ENCODE data around the gene OGDH.

The OGDH gene

DNA sequence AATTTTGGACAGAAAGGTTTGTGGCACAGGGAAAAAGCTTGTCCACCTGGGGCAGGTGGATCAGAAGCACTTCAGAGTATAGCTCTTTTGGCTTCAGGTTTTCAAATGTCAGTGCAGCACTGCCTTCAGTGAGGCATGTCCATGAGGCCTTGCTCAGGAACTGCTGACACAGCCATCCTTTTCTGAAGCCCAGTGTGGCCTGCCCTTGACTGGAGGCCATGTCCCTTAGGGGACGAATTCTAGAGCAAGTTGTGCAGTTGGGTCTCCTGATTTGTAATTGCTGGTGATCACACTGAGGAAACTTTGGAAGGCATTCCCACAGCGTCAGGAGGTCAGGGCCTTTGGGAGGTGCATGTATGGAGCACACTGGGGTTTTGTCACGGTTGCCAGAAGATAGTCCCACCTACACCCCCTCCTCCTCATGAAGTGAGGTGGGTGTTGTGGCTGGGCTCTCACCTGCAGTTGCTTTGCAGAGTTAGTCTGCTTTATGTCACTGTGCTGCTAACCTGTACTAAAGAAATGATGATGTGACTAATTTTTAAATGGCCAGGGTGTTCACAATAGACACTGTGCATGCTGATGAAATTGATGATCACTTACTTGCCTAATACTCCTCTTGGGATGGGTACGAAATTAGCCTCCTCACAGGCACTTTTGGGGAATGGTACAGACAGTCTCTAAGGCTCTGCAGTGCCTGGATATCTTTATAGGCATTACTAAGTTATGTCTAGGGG is 41.7 kb downstream of the OGDH start:
- no peak overlapping the region for H3K4me3 ChIP-seq (ENCODE audit: low read depth, low read length)
- TF ChIP-seq, protein P1, sequence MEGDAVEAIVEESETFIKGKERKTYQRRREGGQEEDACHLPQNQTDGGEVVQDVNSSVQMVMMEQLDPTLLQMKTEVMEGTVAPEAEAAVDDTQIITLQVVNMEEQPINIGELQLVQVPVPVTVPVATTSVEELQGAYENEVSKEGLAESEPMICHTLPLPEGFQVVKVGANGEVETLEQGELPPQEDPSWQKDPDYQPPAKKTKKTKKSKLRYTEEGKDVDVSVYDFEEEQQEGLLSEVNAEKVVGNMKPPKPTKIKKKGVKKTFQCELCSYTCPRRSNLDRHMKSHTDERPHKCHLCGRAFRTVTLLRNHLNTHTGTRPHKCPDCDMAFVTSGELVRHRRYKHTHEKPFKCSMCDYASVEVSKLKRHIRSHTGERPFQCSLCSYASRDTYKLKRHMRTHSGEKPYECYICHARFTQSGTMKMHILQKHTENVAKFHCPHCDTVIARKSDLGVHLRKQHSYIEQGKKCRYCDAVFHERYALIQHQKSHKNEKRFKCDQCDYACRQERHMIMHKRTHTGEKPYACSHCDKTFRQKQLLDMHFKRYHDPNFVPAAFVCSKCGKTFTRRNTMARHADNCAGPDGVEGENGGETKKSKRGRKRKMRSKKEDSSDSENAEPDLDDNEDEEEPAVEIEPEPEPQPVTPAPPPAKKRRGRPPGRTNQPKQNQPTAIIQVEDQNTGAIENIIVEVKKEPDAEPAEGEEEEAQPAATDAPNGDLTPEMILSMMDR (IDR thresholded peaks at IDR 0.05; ENCODE audit: borderline replicate concordance, insufficient read depth, low read depth, low read length): no peak

DNA sequence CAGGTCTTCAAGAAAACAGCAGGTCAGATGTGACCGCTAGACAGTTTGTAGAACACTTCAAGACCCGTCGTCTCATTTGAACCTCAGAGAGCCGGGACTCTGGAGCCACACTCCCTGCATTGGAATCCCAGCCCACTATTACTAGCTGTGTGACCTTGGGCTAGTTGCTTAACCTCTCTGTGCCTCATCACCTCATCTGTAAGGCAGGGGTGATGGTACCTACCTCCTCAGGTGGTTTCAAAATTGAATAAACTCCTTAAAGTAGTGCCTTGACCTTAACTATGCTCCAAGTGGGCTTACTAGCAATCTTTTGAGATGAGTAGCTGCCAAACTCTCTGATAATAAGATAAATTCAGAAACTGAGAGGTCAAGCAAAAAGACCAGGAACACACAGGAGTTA is 43.8 kb downstream of the OGDH start:
- TF ChIP-seq, protein P1 (IDR thresholded peaks at IDR 0.05; ENCODE audit: borderline replicate concordance, insufficient read depth, low read depth, low read length): no peak
- H3K4me3 ChIP-seq (ENCODE audit: low read depth, low read length): no peak overlapping the region

DNA sequence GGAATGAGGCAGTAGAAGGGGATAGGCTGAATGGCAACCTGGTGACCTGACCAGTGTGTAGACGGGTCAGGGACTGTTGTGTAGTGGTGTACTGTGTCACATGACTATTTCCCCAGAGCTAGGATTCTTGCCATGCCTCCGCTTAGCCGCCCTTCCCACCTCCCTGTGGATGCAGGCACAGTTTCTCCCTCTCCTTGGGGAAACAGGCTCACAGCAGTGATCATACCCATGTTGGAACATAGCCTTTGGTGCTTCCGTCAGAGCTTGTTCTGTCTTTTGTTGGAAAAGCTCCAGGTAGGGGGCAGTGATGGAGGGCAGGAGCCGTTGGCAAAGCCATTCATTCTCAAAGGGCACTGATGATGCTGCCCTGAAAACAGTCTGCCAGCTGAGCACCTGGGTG is 44.3 kb downstream of the OGDH start:
- no peak overlapping the region for H3K4me3 ChIP-seq (ENCODE audit: low read depth, low read length)
- TF ChIP-seq, protein P1 (IDR thresholded peaks at IDR 0.05; ENCODE audit: borderline replicate concordance, insufficient read depth, low read depth, low read length): no peak

DNA sequence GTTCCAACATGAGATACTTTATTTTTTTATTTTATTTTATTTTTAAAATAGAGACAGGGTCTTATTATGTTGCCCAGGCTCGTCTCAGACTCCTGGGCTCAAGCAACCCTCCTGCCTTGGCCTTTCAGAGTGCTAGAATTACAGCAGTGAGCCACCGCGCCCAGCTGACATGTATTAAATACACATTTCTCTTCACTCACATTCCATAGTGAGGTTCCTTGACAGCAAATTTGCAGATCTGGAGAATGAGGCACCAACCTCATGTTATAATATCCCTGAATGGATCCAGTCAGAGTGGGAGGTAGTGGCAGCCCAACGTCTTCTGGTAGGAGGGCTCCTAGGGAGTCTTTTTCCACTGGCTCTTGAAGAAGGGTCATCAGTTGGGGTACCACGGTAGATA is 46.1 kb downstream of the OGDH start:
- H3K4me3 ChIP-seq (ENCODE audit: low read depth, low read length): no peak overlapping the region
- TF ChIP-seq, protein P1 (IDR thresholded peaks at IDR 0.05; ENCODE audit: borderline replicate concordance, insufficient read depth, low read depth, low read length): no peak

DNA sequence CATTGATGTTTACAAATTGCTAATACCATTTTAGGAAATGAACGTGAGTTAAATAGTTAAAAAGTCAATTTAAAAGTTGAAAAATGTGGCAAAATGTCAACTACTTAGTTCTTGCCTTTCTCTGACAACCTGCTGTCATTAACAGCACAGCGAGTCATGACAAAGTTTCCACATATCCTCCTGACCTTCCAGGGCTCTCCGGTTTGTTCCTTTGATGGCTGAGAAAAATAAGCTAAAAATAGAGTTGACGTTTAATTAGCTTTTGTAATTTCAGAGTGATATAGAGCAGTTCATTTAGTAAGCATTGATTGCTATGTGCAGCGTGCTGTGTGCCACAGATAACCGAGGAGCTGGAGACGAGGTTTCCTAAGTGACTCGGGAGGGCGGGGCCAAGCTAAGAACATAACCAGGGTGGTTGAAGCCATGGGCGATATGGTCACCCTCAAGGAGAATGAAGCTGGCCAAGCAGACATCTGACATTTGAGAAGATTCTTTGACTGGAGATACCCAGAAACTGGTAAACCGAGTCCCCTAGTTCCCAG is 47.9 kb downstream of the OGDH start:
- H3K4me3 ChIP-seq (ENCODE audit: low read depth, low read length): no peak overlapping the region
- TF ChIP-seq, protein P1 (IDR thresholded peaks at IDR 0.05; ENCODE audit: borderline replicate concordance, insufficient read depth, low read depth, low read length): no peak

DNA sequence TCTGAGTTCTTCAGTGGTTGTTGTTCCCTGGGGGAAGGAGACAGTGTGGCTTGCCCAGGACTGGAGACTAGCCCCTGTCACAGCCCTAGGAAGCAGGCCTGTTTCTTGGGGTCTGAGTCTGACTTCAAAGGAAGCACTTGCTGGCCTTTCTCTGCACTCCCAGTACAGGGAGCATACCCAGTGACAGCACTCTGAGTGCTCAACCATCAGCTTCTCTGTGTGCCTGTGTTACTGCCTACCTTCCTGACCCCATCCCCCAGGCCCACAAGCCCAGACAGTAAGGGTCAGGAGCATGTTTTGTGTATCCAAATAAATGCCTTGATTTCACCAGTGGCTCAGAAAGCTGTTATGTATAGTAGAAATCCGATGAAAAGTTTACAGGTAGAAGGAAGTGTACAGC is 48.9 kb downstream of the OGDH start:
- TF ChIP-seq, protein P1 (IDR thresholded peaks at IDR 0.05; ENCODE audit: borderline replicate concordance, insufficient read depth, low read depth, low read length): no peak
- no peak overlapping the region for H3K4me3 ChIP-seq (ENCODE audit: low read depth, low read length)

DNA sequence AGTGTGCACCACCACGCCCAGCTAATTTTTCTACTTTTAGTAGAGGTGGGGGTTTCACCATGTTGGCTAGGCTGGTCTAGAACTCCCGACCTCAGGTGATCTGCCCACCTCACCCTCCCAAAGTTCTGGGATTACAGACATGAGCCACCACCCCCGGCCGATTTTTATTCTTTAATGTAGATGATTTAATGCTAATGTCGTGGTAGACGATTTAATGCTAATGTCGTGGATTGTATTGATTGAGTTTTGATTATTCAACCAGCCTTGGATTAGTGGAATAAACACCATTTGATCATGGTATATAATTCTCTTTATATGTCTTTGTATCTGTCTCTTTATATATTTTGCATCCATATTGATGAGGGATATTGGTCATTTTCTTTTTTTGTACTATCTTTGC is 52.6 kb downstream of the OGDH start:
- H3K4me3 ChIP-seq (ENCODE audit: low read depth, low read length): no peak overlapping the region
- TF ChIP-seq, protein P1 (IDR thresholded peaks at IDR 0.05; ENCODE audit: borderline replicate concordance, insufficient read depth, low read depth, low read length): no peak
